ENCODE data around the gene LCOR. TPM values are rescaled to one million over a fixed set of nuclear protein-coding genes. Genes with fewer than 3 reads are reported as not detected.

The LCOR gene
- total RNA-seq, 1 experiment from 2014 or later: 23.9 TPM

GRCh38 chr10:97010695-97011206, 178.7 kb downstream of the LCOR start:
- ChIA-PET CTCF (interaction anchor here (4.0 kb wide), 1 partner anchor 15 kb away, joined by 36 read pairs; no protein-coding TSS in a partner anchor), POLR2A (no interaction called here)
- no peak for DNase-seq (ENCODE audit: low spot score)
- H3K4me1 Mint-ChIP-seq: peaks cover under 1% of the 10 kb centered on the region; the same call in 1 of the 2 replicates
- H3K36me3 Mint-ChIP-seq: peaks cover 12% of the 10 kb centered on the region
- H3K9me3 Mint-ChIP-seq: peaks cover 20% of the 10 kb centered on the region
- ATAC-seq: no peak
- H3K27ac Mint-ChIP-seq: no peak overlapping the region
- no peak overlapping the region for H3K4me3 Mint-ChIP-seq
- TF ChIP-seq ZNF232 (CRISPR knock-in tag; IDR thresholded peaks at IDR 0.05): no peak
- no peak for TF ChIP-seq ZNF512 (CRISPR knock-in tag; IDR thresholded peaks at IDR 0.05; ENCODE audit: borderline replicate concordance)
- TF ChIP-seq, protein P1, sequence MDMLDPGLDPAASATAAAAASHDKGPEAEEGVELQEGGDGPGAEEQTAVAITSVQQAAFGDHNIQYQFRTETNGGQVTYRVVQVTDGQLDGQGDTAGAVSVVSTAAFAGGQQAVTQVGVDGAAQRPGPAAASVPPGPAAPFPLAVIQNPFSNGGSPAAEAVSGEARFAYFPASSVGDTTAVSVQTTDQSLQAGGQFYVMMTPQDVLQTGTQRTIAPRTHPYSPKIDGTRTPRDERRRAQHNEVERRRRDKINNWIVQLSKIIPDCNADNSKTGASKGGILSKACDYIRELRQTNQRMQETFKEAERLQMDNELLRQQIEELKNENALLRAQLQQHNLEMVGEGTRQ (CRISPR knock-in tag; IDR thresholded peaks at IDR 0.05): no peak
- no peak for TF ChIP-seq PRRX2 (CRISPR knock-in tag; IDR thresholded peaks at IDR 0.05)
- TF ChIP-seq NR1H2 (CRISPR knock-in tag; IDR thresholded peaks at IDR 0.05): no peak
- TF ChIP-seq HMGA2 (CRISPR knock-in tag; IDR thresholded peaks at IDR 0.05): no peak
- TF ChIP-seq ATF1 (CRISPR knock-in tag; IDR thresholded peaks at IDR 0.05): no peak
- TF ChIP-seq, protein P2, sequence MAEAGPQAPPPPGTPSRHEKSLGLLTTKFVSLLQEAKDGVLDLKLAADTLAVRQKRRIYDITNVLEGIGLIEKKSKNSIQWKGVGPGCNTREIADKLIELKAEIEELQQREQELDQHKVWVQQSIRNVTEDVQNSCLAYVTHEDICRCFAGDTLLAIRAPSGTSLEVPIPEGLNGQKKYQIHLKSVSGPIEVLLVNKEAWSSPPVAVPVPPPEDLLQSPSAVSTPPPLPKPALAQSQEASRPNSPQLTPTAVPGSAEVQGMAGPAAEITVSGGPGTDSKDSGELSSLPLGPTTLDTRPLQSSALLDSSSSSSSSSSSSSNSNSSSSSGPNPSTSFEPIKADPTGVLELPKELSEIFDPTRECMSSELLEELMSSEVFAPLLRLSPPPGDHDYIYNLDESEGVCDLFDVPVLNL (CRISPR knock-in tag; IDR thresholded peaks at IDR 0.05; ENCODE audit: borderline replicate concordance, low read depth): no peak
- H3K27me3 Mint-ChIP-seq (ENCODE audit: low read depth): peaks cover 3% of the 10 kb centered on the region; the same call in 1 of the 2 replicates

DNA sequence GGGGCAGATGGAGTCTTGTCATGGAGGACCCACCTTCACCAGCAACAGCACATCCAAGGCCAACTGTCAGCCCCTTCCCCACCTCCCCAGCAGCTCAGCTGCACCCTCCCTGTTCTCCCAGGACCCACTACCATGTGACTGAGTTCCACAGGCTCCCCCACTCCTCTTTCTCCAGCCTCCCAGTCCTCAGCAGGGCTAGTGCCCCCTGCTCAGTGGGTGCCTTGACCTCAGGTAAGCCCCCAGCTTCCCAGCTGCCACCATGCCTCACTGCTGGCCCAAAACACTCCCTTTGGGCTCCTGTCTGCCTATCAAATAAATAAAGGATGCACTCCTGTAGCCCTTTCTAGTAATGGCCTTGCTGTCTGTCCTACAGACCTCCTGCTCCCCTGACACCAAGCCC, 179.3 kb downstream of the LCOR start:
- peaks cover 3% of the 10 kb centered on the region; the same call in 1 of the 2 replicates for H3K27me3 Mint-ChIP-seq (ENCODE audit: low read depth)
- no peaks in the 10 kb centered on the region for H3K4me1 Mint-ChIP-seq
- H3K9me3 Mint-ChIP-seq: peaks cover 19% of the 10 kb centered on the region
- no peak for DNase-seq (ENCODE audit: low spot score)
- no peak for ATAC-seq
- H3K36me3 Mint-ChIP-seq: peaks cover 12% of the 10 kb centered on the region
- no peak overlapping the region for H3K4me3 Mint-ChIP-seq
- POLR2A ChIA-PET: no interaction called here
- TF ChIP-seq, protein P3, sequence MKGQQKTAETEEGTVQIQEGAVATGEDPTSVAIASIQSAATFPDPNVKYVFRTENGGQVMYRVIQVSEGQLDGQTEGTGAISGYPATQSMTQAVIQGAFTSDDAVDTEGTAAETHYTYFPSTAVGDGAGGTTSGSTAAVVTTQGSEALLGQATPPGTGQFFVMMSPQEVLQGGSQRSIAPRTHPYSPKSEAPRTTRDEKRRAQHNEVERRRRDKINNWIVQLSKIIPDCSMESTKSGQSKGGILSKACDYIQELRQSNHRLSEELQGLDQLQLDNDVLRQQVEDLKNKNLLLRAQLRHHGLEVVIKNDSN (CRISPR knock-in tag; IDR thresholded peaks at IDR 0.05): no peak
- TF ChIP-seq EMX1 (CRISPR knock-in tag; IDR thresholded peaks at IDR 0.05) (no peak), SMAD3 (CRISPR knock-in tag; IDR thresholded peaks at IDR 0.05; ENCODE audit: borderline replicate concordance) (no peak), HMGA2 (CRISPR knock-in tag; IDR thresholded peaks at IDR 0.05) (no peak), KAT7 (CRISPR knock-in tag; IDR thresholded peaks at IDR 0.05; ENCODE audit: borderline replicate concordance) (no peak), ATF6 (CRISPR knock-in tag; IDR thresholded peaks at IDR 0.05) (no peak), ZSCAN18 (CRISPR knock-in tag; IDR thresholded peaks at IDR 0.05) (no peak), ZNF425 (CRISPR knock-in tag; conservative IDR thresholded peaks at IDR 0.05) (no peak), CDX4 (CRISPR knock-in tag; IDR thresholded peaks at IDR 0.05; ENCODE audit: borderline replicate concordance) (no peak)
- TF ChIP-seq, protein P4, sequence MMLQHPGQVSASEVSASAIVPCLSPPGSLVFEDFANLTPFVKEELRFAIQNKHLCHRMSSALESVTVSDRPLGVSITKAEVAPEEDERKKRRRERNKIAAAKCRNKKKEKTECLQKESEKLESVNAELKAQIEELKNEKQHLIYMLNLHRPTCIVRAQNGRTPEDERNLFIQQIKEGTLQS (CRISPR knock-in tag; conservative IDR thresholded peaks at IDR 0.05): no peak
- TF ChIP-seq, protein P5, sequence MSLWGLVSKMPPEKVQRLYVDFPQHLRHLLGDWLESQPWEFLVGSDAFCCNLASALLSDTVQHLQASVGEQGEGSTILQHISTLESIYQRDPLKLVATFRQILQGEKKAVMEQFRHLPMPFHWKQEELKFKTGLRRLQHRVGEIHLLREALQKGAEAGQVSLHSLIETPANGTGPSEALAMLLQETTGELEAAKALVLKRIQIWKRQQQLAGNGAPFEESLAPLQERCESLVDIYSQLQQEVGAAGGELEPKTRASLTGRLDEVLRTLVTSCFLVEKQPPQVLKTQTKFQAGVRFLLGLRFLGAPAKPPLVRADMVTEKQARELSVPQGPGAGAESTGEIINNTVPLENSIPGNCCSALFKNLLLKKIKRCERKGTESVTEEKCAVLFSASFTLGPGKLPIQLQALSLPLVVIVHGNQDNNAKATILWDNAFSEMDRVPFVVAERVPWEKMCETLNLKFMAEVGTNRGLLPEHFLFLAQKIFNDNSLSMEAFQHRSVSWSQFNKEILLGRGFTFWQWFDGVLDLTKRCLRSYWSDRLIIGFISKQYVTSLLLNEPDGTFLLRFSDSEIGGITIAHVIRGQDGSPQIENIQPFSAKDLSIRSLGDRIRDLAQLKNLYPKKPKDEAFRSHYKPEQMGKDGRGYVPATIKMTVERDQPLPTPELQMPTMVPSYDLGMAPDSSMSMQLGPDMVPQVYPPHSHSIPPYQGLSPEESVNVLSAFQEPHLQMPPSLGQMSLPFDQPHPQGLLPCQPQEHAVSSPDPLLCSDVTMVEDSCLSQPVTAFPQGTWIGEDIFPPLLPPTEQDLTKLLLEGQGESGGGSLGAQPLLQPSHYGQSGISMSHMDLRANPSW (CRISPR knock-in tag; conservative IDR thresholded peaks at IDR 0.05; ENCODE audit: low read depth): no peak
- H3K27ac Mint-ChIP-seq: no peak overlapping the region
- CTCF ChIA-PET: interaction anchor here (1.3 to 4.0 kb wide), 2 partner anchors 14 to 16 kb away, joined by 3 to 36 read pairs; no protein-coding TSS in a partner anchor
